GM21576 (cell line): ENCODE measurements around the gene TUT7.
"Not testable (repeated sequence)": the region's sequence is repeated elsewhere in the genome, so short reads cannot be mapped to it uniquely, and the experiment has no call there.

ENCODE experiments used
- ATAC-seq: cut with Tn5 transposase; IDR thresholded peaks from one replicate; pipeline ENCODE4 v1.9.1; 2021; ENCODE audit warnings: mild to moderate bottlenecking, moderate library complexity; ENCODE audit not compliant: unreplicated experiment

TUT7 gene

DNA sequence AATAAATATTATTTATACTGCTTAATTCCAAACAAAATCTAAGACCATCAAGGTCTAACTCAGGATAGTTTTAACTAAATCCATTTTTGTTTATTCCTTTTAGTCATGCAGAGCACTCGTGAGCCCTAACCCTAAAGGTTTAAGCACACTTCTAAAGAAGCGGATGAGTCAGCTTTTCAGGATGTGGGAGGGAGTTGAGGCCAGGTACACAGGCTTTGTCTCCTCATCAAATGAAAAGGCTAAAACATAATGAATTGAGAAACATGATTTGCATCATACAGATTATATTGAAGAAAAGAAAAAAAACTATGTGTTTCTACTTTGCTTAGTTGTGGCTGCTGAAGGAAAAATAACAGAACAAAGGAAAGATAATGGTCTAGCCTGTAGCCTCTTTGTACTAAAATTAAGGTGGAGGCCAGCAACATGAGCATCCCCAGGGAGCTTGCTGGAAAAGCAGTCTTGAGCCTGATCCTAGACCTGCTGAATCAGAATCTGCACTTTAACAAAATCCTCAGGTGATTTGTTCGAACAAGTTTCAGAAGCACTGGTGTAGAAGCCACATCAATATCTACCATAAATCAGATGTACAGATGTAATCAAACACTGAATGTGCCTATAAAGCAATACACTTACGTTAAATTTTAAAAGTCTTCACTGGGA is 50.8 kb downstream of the TUT7 start:
- no peak for ATAC-seq

DNA sequence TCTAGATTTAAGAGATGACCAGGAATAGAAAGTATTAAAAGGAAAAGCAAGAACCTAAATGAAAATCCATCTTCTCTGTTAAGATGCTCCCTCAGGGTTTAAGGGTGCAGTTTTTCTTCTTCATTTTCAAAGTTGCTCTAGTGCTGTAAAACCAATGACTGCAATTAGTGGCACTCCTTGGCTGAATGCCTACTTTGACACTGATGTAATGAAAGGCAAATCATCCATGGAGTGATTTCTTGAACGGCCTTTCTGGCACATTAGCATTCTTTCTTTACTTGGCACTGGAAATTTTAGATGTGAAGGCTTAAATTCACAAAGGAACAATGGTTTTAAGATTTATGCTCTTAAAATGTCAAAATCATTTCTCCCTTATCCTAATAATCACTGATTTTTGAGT is 52.5 kb downstream of the TUT7 start:
- no peak for ATAC-seq

- ATAC-seq = no peak
These were observed 53.5 kb downstream of the TUT7 start for GRCh38 chr9:86300701-86301100.

GRCh38 chr9:86298873-86299272 is 55.3 kb downstream of the TUT7 start:
- no peak for ATAC-seq

DNA sequence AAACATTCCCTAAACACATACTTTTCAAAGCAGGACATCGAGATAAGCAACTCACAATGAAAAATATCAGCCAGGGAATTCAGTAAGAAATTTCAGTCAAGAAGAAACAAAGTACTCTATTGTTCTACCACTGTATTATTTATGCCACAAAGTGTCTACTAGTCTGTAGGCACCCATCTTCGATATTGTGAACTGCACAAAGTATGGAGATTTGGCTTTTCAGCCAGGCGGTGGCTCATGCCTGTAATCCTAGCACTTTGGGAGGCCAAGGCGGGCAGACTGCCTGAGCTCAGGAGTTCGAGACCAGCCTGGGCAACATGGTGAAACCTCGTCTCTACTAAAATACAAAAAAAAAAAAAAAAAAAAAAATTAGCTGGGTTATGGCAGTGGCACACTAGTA is 63.9 kb downstream of the TUT7 start:
- ATAC-seq = not testable (repeated sequence)

- ATAC-seq = no peak
These were observed 65.6 kb downstream of the TUT7 start for GRCh38 chr9:86288499-86289198.

GRCh38 chr9:86287013-86287412 is 67.2 kb downstream of the TUT7 start:
- no peak for ATAC-seq

GRCh38 chr9:86286278-86286677 is 67.9 kb downstream of the TUT7 start:
- no peak for ATAC-seq

GRCh38 chr9:86285261-86285660 is 68.9 kb downstream of the TUT7 start:
- no peak for ATAC-seq

DNA sequence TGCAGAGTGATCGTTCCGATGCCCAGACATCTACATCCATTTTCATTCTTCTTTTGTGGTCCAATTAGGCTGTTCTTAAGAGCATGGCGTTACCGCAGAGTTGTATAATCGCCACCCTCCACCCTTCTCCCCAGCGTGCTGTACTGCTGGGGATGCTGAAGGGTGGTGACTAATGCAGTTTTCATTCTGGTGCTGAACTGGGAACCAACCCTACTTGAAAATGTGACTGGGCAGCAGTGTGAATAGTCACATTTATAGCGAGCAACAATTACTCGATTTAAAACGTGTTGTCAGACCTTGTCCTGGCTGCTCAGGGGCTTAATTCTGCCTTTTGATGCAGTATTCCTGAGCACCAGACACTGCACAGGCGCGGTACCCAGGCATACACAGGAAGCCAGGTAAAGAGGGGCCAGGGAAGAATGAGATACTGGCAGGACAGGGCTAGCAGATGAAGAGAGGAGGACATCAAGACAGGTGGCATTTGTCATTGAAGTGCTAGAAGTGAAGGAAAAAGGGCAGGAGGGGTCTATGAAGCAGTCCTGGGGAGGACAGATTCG is 71.2 kb downstream of the TUT7 start:
- ATAC-seq = peak; percentile 18

DNA sequence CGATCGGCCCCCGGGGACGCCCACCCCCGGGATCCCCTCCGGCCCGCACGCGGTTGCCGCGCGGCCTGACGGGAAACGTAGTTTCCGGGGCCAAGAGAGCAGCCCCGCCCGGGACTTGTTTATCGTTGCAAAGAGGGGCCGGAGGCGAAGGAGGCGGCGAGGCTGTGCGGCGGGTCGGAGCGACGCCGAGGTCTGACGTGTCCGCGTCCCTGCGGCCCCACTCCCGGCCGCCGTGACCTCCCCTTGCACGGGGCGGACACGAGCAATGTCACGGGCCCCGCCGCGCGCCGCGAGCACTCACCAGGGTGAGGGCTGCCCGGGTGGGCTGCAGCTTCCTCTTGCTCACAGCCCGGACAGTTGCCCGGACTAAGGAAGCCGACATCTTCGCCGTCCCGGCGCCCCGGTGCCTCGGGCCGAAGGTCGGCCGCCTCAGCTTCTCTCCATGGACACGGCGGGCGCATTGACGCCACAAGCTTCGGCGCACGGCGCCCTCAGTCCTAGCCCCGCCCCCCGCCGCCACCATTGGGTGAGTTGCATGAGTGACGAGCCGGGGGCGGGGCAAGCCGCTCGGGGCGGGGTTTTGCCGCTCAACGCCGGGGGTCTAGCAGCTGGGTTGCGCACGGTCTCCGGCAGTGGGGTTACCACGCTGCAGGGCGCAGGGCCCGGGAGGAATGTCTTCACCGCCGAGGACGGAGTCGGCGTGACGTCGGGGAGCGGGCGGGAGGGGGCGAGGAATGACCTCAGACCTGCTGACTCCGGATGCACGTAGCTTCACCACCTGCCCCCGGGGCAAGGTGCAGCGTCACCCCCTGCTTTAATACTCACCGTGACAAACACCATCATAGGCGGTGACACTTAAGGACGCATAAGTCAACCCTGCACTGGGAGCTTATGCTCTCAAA is 71.9 kb downstream of the TUT7 start, which contains the start of gene ISCA1:
Gene ISCA1 (minus strand): TSS at position 462 of the 902 bp plus-strand sequence. CDS start 80 bp downstream, at position 382.
- ATAC-seq = peak; percentile 84

DNA sequence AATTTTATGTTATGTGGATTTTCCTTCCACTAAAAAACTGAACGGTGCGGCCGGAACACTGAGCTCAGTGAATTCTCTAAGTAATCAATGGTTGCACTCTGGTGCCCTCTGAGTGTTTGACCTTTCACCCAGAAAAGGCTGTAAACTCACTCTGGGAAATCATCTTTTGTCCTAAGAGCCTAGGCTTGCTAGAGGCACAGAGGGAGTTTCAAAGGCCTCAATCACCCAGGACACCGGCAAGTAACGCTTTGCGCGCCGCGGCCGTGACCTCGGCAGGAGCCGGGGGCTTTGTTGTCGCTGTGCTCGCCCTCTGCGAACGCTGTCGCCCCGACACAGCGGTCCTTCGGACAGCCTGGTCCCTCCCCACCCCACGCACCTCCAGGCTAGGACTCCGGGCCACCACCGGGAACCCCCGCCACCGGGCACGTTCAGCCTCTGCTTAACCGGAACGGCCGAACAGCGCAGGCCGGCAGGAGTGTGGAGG is 72.6 kb downstream of the TUT7 start:
- ATAC-seq = peak; percentile 2

- ATAC-seq = no peak
These were observed 73.6 kb downstream of the TUT7 start for GRCh38 chr9:86280580-86280979.

DNA sequence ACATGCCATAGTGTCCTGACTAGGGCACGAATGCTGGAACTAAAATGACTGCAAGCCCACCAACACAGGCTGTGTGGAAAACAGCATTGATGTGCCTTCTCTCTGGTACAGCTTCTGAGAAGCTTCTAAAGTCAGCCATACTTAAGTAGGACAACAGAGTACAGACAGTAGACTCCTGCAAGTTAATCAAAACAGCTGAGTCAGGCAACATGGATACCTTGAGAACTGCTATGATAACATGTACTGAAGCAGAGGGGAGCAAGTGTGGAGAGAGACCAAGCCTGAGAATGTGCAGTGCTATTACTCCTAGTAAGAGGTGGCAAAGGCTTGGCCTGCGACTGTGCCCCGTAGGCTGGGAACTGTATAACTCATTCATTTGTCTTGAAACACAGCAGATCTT is 74.4 kb downstream of the TUT7 start:
- ATAC-seq = no peak

DNA sequence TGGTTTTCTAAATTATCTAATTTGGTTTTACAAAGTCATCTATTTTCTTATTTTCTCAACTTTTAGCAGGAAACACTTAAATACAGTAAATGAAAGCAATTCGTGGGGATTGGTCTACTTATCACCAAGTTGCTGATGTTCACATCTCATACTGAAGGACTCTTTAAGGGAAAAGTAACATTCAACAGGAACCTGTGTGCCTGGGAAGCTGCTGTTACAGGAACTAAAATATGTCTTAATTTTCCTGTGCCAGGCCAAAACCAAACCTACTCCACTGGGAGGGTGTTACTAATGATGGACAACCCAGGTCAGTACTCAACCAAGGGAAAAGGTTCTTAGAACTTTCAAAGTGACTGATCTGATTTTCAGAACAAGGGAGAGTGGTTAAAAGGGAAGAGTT is 77.1 kb downstream of the TUT7 start:
- no peak for ATAC-seq

GRCh38 chr9:86275962-86276361 is 78.2 kb downstream of the TUT7 start:
- ATAC-seq = no peak

DNA sequence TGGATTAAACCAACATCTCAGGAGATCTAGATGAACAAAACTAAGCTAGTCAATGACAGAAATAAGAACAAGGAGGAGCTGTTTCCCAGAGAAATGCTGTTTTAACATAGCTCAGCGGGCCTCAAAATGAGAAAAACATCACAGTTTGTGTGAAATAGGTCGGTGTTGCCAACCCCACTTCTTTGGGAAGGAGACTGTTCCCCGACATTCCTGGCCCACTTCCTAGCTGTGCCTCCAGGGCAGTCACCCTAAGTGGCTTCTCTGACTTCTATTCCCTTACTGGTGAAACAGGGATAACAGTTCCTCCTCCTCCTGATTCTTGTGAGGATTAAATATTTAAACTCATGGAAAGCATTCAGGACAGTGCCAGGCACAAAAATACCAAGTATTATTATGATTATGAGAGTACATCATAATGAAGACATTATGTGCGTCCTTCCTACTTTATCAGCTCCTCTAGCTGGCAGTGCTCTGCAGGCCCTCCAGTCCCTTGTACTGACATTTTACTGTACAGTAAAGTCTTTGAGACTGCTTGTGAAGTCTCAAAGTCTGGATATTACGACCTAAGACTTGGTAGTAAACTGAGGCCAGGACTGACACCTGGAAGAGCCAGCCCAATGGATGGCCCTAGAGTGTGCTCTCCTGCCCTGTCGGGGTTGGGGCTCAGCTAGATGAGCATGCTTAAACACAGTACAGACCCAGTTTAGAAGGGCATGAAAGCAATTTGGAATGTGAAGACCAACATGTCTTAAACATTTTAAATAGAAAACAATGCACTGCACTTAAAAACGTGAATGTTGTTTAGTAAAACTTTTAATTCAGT is 79.2 kb downstream of the TUT7 start:
- ATAC-seq = no peak

GRCh38 chr9:86272221-86272620 is 82.0 kb downstream of the TUT7 start:
- no peak for ATAC-seq

- no peak for ATAC-seq
These were observed 90.3 kb downstream of the TUT7 start for GRCh38 chr9:86263876-86264275.

- ATAC-seq = no peak
These were observed 91.7 kb downstream of the TUT7 start for GRCh38 chr9:86262492-86262891.
